ENCODE data around the gene RNF130. TPM values are rescaled to one million over a fixed set of nuclear protein-coding genes. Genes with fewer than 3 reads are reported as not detected.
"Not testable (repeated sequence)": the region's sequence is repeated elsewhere in the genome, so short reads cannot be mapped to it uniquely, and the experiment has no call there.

The RNF130 gene
- total RNA-seq, 2 donors from 2014 or later: 39.7 to 52.1 TPM

DNA sequence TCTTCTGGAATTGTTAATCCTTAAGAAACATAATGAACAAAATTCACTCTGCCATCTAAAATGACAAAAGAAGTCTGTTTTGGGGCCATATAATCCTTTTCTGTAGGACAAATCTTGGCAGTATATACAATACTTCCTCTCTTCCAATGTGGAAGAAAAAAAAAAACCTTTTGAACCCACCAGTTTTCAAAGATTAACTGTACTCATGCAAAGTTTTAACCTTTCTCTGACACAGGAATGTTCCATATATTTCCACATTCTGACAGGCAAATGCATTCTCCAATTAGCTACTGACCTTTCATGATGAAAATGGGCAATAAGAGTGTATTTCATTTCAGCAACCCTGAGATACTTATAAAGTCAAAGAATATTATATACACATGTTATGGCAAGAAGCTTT is 65.4 kb downstream of the RNF130 start:
- DNase-seq (no peak), ATAC-seq (no peak)
- intact Hi-C loops (cut with DNase I, micrococcal nuclease): no loop called here

GRCh38 chr5:180003127-180003526 is 68.4 kb downstream of the RNF130 start:
- ATAC-seq: no peak
- intact Hi-C loops (cut with DNase I, micrococcal nuclease): no loop called here
- no peak for DNase-seq

- no peak for DNase-seq
- intact Hi-C loops (cut with DNase I, micrococcal nuclease): no loop called here
- no peak for ATAC-seq
Measured at GRCh38 chr5:180001742-180002141, 69.8 kb downstream of the RNF130 start.

DNA sequence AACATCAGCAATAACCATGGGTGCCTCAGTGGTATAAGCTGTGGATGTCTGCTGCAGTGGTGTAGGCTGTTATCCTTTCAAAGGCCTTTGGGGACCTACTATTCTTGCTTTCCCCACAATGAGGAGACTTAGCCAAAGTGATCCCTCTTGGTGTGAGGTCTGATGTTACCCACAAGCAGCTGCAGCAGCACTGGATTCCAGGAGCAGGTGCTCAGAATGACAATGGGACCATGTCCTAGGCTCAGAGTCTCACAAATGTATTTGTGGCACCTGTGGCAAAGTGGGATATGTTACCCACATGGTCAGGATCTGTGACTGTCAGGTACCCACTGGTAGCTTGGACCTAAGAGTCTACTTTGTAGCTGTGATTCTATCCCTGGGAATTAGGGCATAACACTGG is 70.4 kb downstream of the RNF130 start:
- DNase-seq (no peak), ATAC-seq (no peak)
- intact Hi-C loops (cut with DNase I, micrococcal nuclease): no loop called here

- ATAC-seq: no peak
- no peak for DNase-seq
- intact Hi-C loops (cut with DNase I, micrococcal nuclease): no loop called here
Measured at GRCh38 chr5:179998485-179998884, 73.1 kb downstream of the RNF130 start.

DNA sequence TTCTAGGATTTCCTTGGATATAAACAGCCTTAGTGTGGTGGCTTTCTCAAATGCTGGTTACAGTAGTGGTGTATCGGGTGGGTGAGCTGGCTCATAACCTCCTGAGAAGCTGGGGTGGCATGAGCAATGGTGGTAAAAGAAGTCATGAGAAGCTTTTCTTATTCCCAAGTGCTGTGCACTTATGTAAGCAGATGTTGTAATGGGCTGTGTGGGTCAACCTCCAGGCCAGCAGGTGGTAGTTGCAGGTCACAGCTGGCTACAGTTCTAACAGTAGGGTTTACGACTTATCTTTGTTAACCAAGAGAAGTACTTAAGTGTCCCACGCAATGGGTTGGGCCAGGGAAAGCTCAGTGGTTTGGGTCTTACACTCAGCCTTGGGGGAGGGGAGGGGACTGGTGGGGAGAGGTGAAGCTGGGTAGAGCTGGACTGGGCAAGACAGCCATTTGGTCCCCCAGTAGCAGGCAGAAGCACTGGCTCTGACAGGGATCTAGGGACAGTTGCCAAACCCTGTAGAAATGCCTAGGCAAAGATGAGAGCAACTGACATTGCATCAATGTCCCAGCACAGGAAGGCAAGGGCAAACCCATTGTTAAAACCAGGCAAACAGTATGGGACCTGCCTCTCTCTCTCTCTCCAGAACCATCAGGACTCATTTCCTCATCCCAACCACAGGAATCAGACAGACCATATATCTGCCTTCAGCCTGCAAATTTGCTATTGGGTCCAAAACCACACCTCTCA is 76.8 kb downstream of the RNF130 start:
- ATAC-seq: no peak
- no peak for DNase-seq
- intact Hi-C loops (cut with DNase I, micrococcal nuclease): no loop called here

- DNase-seq; ATAC-seq; intact Hi-C loops (cut with DNase I, micrococcal nuclease): not testable (repeated sequence)
Measured at GRCh38 chr5:179992855-179993254, 78.7 kb downstream of the RNF130 start.

DNA sequence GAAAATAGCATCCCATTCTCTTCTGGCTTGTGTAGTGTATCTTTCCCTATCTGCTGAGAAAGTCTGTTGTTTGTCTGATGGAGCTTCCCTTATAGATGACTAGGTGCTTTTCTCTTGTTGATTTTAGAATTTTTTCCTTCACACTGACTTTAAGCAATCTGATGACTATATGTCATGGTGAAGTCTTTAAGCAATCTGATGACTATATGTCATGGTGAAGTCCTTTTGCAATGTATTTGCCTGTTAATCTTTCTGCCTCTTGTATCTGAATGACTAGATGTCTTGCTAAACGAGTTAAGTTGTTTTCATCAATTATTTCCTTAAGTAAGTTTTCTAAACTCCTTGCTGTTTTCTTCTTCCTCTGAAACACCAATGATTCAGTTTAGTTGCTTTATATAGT is 80.5 kb downstream of the RNF130 start:
- no peak for ATAC-seq
- intact Hi-C loops (cut with DNase I, micrococcal nuclease): no loop called here
- no peak for DNase-seq

DNA sequence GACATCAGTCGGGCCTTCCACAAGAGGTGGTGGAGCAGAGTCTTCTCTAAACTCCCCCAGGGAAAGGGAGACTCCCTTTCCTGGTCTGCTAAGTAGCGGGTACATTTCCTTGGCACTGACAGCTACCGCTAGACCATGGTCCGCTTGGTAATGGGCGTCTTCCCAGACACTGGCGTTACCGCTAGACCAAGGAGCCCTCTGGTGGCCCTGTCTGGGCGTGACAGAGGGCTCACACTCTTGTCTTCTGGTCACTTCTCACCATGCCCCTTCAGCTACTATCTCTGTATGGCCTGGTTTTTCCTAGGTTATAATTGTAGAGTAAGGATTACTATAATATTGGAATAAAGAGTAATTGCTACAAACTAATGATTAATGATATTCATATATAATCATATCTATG is 81.0 kb downstream of the RNF130 start:
- ATAC-seq; intact Hi-C loops (cut with DNase I, micrococcal nuclease); DNase-seq: not testable (repeated sequence)

GRCh38 chr5:179986328-179986727 is 85.2 kb downstream of the RNF130 start:
- ATAC-seq (no peak), DNase-seq (no peak)
- intact Hi-C loops (cut with DNase I, micrococcal nuclease): loop anchor here in 1 of 2 donors (10.0 kb wide), 1 partner anchor 98 kb away; no protein-coding TSS in a partner anchor

DNA sequence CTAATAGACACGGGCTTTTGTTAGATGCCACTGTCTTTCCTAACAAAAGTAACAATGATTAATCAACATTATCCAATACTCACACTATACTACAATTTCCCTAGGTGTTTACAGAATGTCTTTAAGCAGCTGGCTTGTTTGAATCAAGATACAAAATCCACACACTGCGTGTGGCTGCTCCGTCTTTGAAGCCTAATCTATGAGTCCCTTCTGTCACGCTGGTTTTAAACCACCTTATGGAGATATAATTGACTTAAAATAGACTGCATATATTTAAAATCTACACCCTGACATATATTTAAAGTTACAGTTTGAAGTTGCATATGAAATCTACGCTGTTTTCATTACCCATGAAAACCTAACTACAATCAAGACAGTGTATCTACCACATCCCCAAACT is 89.9 kb downstream of the RNF130 start:
- DNase-seq: no peak
- no peak for ATAC-seq
- intact Hi-C loops (cut with DNase I, micrococcal nuclease): loop anchor here in 1 of 2 donors (10.0 kb wide), 1 partner anchor 103 kb away; no protein-coding TSS in a partner anchor

DNA sequence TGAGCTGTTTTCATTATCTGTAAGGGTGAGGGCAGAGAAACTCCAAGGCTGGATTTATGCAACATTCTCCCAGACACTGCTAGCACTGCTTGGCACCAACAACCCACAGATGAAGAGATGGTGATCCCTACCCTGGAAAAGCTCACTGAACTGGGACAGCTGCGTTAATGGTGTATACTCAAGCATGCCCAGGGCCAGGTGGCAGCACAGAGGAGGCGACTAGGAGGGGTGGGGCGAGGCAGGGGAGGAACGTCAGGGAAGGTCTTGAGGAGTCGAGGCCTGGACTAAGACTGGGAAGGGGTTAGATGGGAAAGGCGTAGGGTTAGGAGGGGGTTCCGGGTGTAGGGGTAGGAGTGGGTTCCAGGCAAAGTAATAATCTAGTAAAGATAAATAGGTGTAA is 90.8 kb downstream of the RNF130 start:
- intact Hi-C loops (cut with DNase I, micrococcal nuclease): loop anchor here in 1 of 2 donors (10.0 kb wide), 1 partner anchor 104 kb away; no protein-coding TSS in a partner anchor
- no peak for DNase-seq

GRCh38 chr5:179978792-179979191 is 92.8 kb downstream of the RNF130 start:
- intact Hi-C loops (cut with DNase I, micrococcal nuclease): no loop called here
- no peak for ATAC-seq
- DNase-seq: no peak

More for the DNA sequence above, 90.8 kb downstream of the RNF130 start:
- peak; percentile 15 for ATAC-seq

GRCh38 chr5:179975713-179976134 is 95.8 kb downstream of the RNF130 start:
- no peak for DNase-seq
- no peak for ATAC-seq
- intact Hi-C loops (cut with DNase I, micrococcal nuclease): no loop called here

DNA sequence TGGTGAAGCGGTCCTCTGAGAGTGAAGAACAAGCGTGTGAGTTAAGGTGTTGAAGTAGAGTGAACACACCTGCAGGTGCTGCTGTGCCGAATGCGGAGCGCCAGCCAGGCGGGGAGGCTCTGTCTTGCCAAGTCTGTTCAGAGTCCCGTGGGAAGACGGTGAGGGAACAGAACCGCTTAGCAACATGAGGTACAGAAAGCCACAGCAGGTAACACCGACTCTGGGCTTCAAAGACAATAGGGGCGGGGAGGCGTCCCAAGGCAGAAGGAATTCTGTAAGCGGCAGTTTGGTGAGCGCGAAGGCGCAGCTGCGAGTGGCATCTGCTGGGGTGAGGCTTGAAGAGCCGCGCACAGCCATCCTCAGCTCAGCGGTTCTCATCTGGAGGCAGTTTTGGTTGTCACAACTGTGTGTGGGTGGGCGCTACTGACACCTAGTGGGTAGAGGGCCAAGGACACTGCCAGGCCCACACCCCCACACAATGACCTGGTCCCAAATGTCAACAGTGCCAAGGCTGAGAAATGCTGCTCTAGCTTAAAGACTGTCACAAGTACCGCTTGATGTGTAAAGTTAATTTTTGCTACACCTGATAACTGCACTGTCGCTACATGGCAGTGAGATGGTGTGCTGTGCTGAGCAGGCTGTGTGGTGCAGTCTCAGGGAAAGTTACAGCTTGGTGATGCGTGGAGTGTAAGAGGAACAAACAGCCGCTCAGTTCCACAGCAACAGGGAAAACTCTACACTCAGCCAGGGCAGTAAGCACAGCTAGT is 96.4 kb downstream of the RNF130 start:
- ATAC-seq (peak; percentile 94), DNase-seq (peak; percentile 42 to 60)
- intact Hi-C loops (cut with DNase I, micrococcal nuclease): no loop called here

DNA sequence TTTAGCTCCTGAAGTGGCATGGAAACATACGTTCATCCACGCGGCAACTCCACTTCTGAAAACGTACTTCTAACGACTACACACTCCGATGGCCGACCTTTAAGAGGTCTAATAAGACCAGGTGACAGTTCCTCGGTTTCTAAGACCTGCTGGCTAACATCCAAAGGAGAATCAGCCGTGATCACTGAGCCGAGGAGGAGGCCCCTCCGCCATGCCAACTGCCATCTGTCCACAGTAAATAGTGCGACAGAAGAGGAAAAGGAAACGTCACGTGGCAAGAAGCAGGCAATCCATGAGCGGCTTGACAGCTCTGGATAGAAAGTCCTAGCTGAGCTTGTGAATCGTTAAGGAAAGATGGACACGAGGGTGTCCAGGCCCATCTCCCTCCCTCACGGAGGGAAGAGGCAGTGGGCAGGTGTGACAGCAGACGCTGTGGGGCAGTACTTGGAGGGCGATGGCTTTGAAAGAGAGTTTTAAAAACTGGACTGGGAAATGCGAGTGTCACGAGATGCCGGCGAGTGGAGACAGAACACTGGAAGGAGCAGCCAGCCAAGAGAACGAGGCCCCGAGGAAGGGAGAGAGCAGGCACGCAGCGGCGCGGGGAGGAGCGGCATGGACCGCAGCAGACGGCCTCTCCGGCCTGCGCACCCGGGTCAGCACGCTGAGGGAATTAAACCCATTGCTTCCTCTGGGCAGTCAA is 97.2 kb downstream of the RNF130 start:
- DNase-seq (no peak), ATAC-seq (no peak)
- intact Hi-C loops (cut with DNase I, micrococcal nuclease): no loop called here

DNA sequence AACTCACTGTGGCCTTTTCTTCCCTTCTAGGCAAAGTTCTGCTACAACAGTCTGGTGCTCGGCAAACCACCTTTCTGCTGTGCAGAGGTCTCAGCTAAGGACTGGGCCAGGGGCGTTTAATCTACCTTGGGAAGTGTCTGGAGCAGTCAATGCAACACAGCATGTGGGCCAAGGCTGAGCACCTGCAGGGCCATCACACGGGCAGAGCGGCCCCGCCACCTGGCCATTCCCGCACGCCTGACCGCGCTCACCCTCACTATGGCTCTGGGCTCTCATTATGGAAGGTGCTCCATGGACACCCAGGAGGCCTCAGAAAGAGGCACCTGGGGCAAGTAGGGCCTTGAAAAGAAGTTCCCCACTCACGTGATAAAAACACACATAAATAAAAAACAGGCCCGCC is 98.2 kb downstream of the RNF130 start:
- ATAC-seq (no peak), DNase-seq (no peak)
- intact Hi-C loops (cut with DNase I, micrococcal nuclease): no loop called here

DNA sequence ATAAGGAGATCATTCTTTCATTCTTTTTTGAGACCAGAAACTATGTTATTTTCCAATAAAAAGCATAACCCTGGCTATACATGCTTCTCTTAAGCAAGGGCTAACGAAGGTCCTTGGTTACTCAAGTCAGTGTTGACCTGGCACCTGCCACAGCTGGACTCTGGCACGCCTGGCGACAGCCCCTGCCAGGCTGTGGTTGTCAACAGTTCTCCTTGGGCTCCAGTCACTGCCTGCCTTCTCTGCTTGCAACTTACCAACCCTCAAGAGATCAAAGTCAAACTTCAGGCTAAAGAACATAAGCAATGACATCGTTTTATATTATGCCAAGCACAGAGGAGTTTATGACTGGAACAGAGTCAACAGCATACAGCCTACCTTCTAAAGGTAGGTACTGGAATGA is 102.4 kb downstream of the RNF130 start:
- intact Hi-C loops (cut with DNase I, micrococcal nuclease): no loop called here
- DNase-seq (peak; percentile 71 to 79), ATAC-seq (peak; percentile 80)

- ATAC-seq (peak; percentile 83), DNase-seq (peak; percentile 46 to 78)
- intact Hi-C loops (cut with DNase I, micrococcal nuclease): no loop called here
Measured at GRCh38 chr5:179967489-179967888, 104.1 kb downstream of the RNF130 start.
